Body of pancreas (tissue), 4 donors: ENCODE measurements around the gene PTH2R. TPM values are rescaled to one million over a fixed set of nuclear protein-coding genes. Genes with fewer than 3 reads are reported as not detected.
"Not testable (repeated sequence)": the region's sequence is repeated elsewhere in the genome, so short reads cannot be mapped to it uniquely, and the experiment has no call there.

Source experiments
- ATAC-seq: fragments of 150-250 bp; one replicate; pipeline ENCODE4 v1.9.1; 2016
- DNase-seq, 4 donors: peaks; one replicate each; pipeline ENCODE4 v3.0.0-alpha.2; 2019
- H3K27ac ChIP-seq, 4 donors: fragments of 200-600 bp; sonication (generic); 1 replicate in 3 of 4; 2 replicates in 1 of 4; pipeline versions ENCODE4 v1.5.1 to v1.6.1; 2016 to 2019; ENCODE audit warnings: mild to moderate bottlenecking in 1 of 4, mixed read lengths in 1 of 4, moderate library complexity in 1 of 4
- H3K27me3 ChIP-seq, 2 donors: fragments of 200-600 bp; sonication (generic); one replicate each; pipeline ENCODE4 v1.6.0; 2016; ENCODE audit warnings: mild to moderate bottlenecking in 1 of 2
- H3K36me3 ChIP-seq, 2 donors: fragments of 200-600 bp; sonication (generic); replicated peaks in 1 of 2; 2 replicates each; pipeline ENCODE4 v1.5.1; 2016; ENCODE audit warnings: low read depth in 2 of 2; ENCODE audit not compliant: insufficient read depth in 1 of 2
- H3K4me1 ChIP-seq: fragments of 200-600 bp; sonication (generic); one replicate; pipeline ENCODE4 v1.6.0; 2016
- H3K4me3 ChIP-seq, 2 donors: fragments of 200-600 bp; sonication (generic); 1 replicate in 1 of 2; 2 replicates in 1 of 2; pipeline ENCODE4 v1.5.1; 2016 to 2019
- H3K9me3 ChIP-seq, 3 donors: fragments of 200-600 bp; sonication (generic); 1 replicate in 2 of 3; 2 replicates in 1 of 3; pipeline ENCODE4 v1.5.1; 2016
- POLR2A ChIP-seq, 3 donors: fragments of 450-650 bp; IDR thresholded peaks; one replicate each; pipeline ENCODE4 v1.6.1; 2016; ENCODE audit warnings: antibody characterized with exemption in 3 of 3, mild to moderate bottlenecking in 2 of 3
- WGBS, 2 donors: methylation state at CpG; one replicate each; pipeline ENCODE4 v1.1.5; 2017; 5-methylcytosine and 5-hydroxymethylcytosine counted together
- intact Hi-C: fragments of 100-400 bp; cut with DNase I; formaldehyde crosslinking; loops from one replicate; pipeline ENCODE4 v1.15.1; 2023
- total RNA-seq, 2 donors: library from RNA; depleted of rRNA; stranded (reverse); fragments of >200 nt; gene quantifications; one replicate each; pipeline ENCODE4 v1.1.0, GENCODE V29; 2016
- TF ChIP-seq, protein P1 (sequence below), 7 experiments: fragments of 450-650 bp in 4 of 7; fragments of 200-600 bp in 3 of 7; sonication (generic) in 3 of 7; IDR thresholded peaks; one replicate each; pipeline ENCODE4 v1.5.1; 2016 to 2019; ENCODE audit warnings: antibody characterized with exemption in 7 of 7

The PTH2R gene
- total RNA-seq, 2 donors from 2014 or later, result 0.78 TPM; not detected in 1

DNA sequence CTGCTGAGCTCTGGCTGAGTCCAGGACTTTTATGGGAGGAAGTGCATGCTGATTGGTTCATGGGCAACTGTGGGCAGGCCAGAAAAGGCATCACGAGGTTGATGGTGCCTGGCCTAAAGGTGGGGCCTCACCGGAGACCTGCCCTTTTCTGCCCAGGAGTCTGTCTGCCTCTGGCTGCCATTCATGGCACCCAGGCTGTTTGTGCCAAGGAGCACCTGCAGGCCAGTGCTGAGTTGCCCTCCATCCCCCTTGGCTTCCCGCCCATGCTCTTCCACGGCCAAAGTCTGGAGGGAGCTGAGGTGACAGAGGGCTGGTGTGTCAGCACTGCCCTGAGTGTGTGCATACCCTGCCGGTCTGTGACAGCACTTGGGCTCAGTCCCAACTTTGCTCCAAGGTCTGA is 123.2 kb downstream of the PTH2R start:
- Histone ChIP-seq H3K27me3 (no peaks in the 10 kb centered on the region), H3K36me3 (no peaks in the 10 kb centered on the region), H3K4me3 (no peak overlapping the region), H3K4me1 (peaks cover 8% of the 10 kb centered on the region), H3K27ac (no peak overlapping the region), H3K9me3 (no peaks in the 10 kb centered on the region)
- ATAC-seq (peak; percentile 95), DNase-seq (peak; percentile 74 to 89 (median 86))
- 25 to 50% methylated on average over 3 to 5 of the region's 5 CpGs for WGBS, 2 donors
- intact Hi-C loops, result no loop called here
- TF ChIP-seq, protein P1, sequence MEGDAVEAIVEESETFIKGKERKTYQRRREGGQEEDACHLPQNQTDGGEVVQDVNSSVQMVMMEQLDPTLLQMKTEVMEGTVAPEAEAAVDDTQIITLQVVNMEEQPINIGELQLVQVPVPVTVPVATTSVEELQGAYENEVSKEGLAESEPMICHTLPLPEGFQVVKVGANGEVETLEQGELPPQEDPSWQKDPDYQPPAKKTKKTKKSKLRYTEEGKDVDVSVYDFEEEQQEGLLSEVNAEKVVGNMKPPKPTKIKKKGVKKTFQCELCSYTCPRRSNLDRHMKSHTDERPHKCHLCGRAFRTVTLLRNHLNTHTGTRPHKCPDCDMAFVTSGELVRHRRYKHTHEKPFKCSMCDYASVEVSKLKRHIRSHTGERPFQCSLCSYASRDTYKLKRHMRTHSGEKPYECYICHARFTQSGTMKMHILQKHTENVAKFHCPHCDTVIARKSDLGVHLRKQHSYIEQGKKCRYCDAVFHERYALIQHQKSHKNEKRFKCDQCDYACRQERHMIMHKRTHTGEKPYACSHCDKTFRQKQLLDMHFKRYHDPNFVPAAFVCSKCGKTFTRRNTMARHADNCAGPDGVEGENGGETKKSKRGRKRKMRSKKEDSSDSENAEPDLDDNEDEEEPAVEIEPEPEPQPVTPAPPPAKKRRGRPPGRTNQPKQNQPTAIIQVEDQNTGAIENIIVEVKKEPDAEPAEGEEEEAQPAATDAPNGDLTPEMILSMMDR (IDR thresholded peaks at IDR 0.05), result peak in 1 of 7 experiments; percentile 12
- no peak for TF ChIP-seq POLR2A (IDR thresholded peaks at IDR 0.05)

DNA sequence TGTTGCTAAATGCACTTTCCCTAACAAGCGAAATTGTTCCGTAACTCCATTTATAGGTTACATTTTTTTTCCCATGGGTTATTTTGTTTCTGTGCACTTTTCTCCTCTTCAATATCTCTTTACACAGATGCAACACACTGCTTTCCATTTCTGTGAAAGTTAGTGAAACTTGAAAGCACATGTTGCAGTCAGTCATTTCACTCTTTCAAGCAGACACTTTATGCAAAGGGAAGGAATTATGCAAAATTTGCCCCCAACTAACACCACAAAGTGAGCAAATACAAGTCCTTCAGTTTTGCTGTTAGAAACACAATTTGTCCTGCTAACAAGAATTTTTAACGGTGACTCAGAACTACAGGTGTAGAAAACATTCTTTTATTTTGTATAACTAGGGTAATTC is 124.8 kb downstream of the PTH2R start:
- intact Hi-C loops, result no loop called here
- H3K9me3 ChIP-seq, result no peaks in the 10 kb centered on the region
- no peak for DNase-seq
- TF ChIP-seq POLR2A (IDR thresholded peaks at IDR 0.05), result no peak
- TF ChIP-seq, protein P1 (IDR thresholded peaks at IDR 0.05), result no peak
- H3K4me1 ChIP-seq, result peaks cover 8% of the 10 kb centered on the region
- no peak overlapping the region for H3K4me3 ChIP-seq
- no peak for ATAC-seq
- H3K27me3 ChIP-seq, result no peaks in the 10 kb centered on the region
- 90 to 92% methylated on average over 3 of the region's 3 CpGs for WGBS, 2 donors
- no peaks in the 10 kb centered on the region for H3K36me3 ChIP-seq
- H3K27ac ChIP-seq, result no peak overlapping the region

DNA sequence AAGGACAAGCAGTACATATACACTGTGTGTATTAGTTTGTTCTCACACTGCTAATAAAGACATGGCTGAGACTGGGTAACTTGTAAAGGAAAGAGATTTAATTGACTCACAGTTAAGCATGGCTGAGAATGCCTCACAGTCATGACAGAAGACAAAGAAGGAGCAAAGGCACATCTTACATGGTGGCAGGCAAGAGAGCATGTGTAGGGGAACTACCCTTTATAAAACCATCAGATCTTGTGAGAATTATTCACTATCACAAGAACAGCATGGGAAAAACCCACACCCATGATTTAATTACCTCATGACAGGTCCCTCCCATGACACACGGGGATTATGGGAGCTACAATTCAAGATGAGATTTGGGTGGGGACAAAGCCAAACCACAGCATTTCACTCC is 129.0 kb downstream of the PTH2R start:
- DNase-seq, H3K36me3 ChIP-seq, H3K27ac ChIP-seq, ATAC-seq, H3K27me3 ChIP-seq, H3K4me3 ChIP-seq, H3K9me3 ChIP-seq, intact Hi-C loops, H3K4me1 ChIP-seq: not testable (repeated sequence)
- WGBS, 2 donors, result 70 to 88% methylated on average over 1 of the region's 1 CpG

DNA sequence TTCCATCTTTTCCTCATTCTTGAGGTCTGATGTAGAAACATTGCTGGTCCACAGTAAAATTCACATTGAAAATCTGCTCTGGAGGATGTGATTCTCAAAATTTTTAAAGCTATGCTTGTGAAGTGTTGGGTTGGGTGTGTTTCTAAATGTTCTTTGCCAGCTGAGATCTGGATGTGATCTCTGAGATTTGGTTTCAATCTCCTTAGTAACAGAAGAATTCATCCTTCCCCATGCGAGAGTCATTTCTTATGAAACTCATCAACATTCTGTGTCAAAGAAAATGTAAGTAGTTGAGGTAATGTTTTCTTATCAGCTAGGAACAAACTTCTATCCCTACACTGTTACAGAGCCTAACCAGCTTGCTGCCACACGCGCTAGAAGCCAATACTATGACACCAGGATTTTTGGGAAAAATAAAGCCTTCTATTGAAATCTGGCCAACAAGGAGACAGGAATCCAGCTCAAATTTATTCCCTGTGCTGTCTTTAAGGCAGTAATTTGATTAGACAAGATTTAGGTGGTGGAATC is 134.9 kb downstream of the PTH2R start:
- ATAC-seq (no peak), DNase-seq (no peak)
- Histone ChIP-seq H3K36me3 (no peaks in the 10 kb centered on the region), H3K27me3 (no peaks in the 10 kb centered on the region), H3K9me3 (no peaks in the 10 kb centered on the region), H3K27ac (no peak overlapping the region), H3K4me1 (no peaks in the 10 kb centered on the region), H3K4me3 (no peak overlapping the region)
- 86 to 93% methylated on average over 3 of the region's 3 CpGs for WGBS, 2 donors
- no peak for TF ChIP-seq POLR2A (IDR thresholded peaks at IDR 0.05)
- TF ChIP-seq, protein P1 (IDR thresholded peaks at IDR 0.05), result no peak
- intact Hi-C loops, result no loop called here

DNA sequence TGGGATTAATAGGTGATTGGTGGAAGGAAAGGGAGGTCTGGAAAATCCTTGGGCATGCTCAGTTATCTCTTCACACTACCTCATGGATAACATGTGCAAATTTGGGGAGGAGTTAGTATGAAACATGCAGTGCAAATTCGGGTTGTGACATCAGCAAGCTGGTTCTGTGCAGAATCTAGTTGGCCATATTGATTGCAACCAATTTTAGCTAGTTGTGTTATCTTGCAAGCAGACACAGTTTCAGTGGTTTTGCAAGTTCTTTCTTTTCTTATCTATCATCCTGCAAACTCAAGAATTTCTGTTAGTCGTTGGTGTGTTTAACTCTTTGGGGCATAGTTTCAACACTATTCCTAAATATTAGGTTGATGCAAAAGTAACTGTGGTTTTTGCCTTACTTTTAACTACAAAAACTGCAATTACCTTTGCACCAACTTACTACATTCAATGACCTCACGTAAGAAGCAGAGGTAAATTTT is 135.4 kb downstream of the PTH2R start:
- H3K4me3 ChIP-seq, result no peak overlapping the region
- 25 to 49% methylated on average over 3 of the region's 3 CpGs for WGBS, 2 donors

More for the DNA sequence above, 135.4 kb downstream of the PTH2R start:
- DNase-seq (no peak), ATAC-seq (no peak)
- TF ChIP-seq, protein P1 (IDR thresholded peaks at IDR 0.05), result no peak
- no peak for TF ChIP-seq POLR2A (IDR thresholded peaks at IDR 0.05)
- Histone ChIP-seq H3K27ac (no peak overlapping the region), H3K27me3 (no peaks in the 10 kb centered on the region), H3K36me3 (no peaks in the 10 kb centered on the region), H3K9me3 (no peaks in the 10 kb centered on the region), H3K4me1 (no peaks in the 10 kb centered on the region)
- intact Hi-C loops, result no loop called here
